Activated CD4-positive, alpha-beta T cell treated with anti-CD3 and anti-CD28 coated beads for 48 hours (primary cell): ENCODE results near the gene GPC6.

Source experiments
- DNase-seq: peaks from one replicate; pipeline ENCODE4 v3.0.0-alpha.2; 2020

The GPC6 gene

GRCh38 chr13:93231867-93232266 lies 5.3 kb downstream of the GPC6 start:
- DNase-seq, result no peak

- no peak for DNase-seq
Observed at GRCh38 chr13:93233997-93234416, 7.4 kb downstream of the GPC6 start.

GRCh38 chr13:93234459-93234858 lies 7.9 kb downstream of the GPC6 start:
- DNase-seq, result no peak

- DNase-seq, result no peak
Observed at GRCh38 chr13:93235258-93236015, 8.8 kb downstream of the GPC6 start.

- DNase-seq, result no peak
Observed at GRCh38 chr13:93238711-93239110, 12.1 kb downstream of the GPC6 start.

GRCh38 chr13:93243375-93244063 lies 16.9 kb downstream of the GPC6 start:
- DNase-seq, result no peak

- no peak for DNase-seq
Observed at GRCh38 chr13:93244141-93244917, 17.7 kb downstream of the GPC6 start.

GRCh38 chr13:93244918-93245280 lies 18.3 kb downstream of the GPC6 start:
- DNase-seq, result no peak

- DNase-seq, result no peak
Observed at GRCh38 chr13:93246069-93246468, 19.5 kb downstream of the GPC6 start.

GRCh38 chr13:93248627-93249047 lies 22.0 kb downstream of the GPC6 start:
- DNase-seq, result no peak

GRCh38 chr13:93249364-93250306 lies 23.0 kb downstream of the GPC6 start:
- DNase-seq, result no peak

- no peak for DNase-seq
Observed at GRCh38 chr13:93254775-93255174, 28.2 kb downstream of the GPC6 start.

GRCh38 chr13:93256998-93257397 lies 30.4 kb downstream of the GPC6 start:
- DNase-seq, result no peak

- DNase-seq, result no peak
Observed at GRCh38 chr13:93259527-93260080, 33.0 kb downstream of the GPC6 start.

- no peak for DNase-seq
Observed at GRCh38 chr13:93260591-93260990, 34.0 kb downstream of the GPC6 start.

- no peak for DNase-seq
Observed at GRCh38 chr13:93262729-93263345, 36.2 kb downstream of the GPC6 start.

- DNase-seq, result no peak
Observed at GRCh38 chr13:93264876-93265275, 38.3 kb downstream of the GPC6 start.

GRCh38 chr13:93265800-93266199 lies 39.2 kb downstream of the GPC6 start:
- DNase-seq, result no peak

GRCh38 chr13:93266681-93267080 lies 40.1 kb downstream of the GPC6 start:
- no peak for DNase-seq

GRCh38 chr13:93268327-93269028 lies 41.9 kb downstream of the GPC6 start:
- no peak for DNase-seq
